Adipocyte (in vitro differentiated cells): ENCODE results near the gene LDLRAD1.

Experiments
- DNase-seq: peaks from one replicate; pipeline ENCODE4 v3.0.0-alpha.2; 2015; ENCODE audit warnings: low read depth
- H3K27me3 ChIP-seq: replicated peaks from 2 replicates; pipeline ENCODE4 v1.7.0; 2013; ENCODE audit warnings: mild to moderate bottlenecking, low read length, moderate library complexity; ENCODE audit not compliant: control insufficient read depth, insufficient read depth
- H3K36me3 ChIP-seq: 2 replicates; pipeline ENCODE4 v1.7.0; 2013; ENCODE audit warnings: low read length, mild to moderate bottlenecking, moderate library complexity; ENCODE audit not compliant: control insufficient read depth, insufficient read depth, severe bottlenecking
- H3K4me1 ChIP-seq: 2 replicates; pipeline ENCODE4 v1.7.0; 2013; ENCODE audit warnings: mild to moderate bottlenecking, low read length, moderate library complexity; ENCODE audit not compliant: control insufficient read depth, insufficient read depth
- H3K4me3 ChIP-seq: 2 replicates; pipeline ENCODE4 v1.7.0; 2013; ENCODE audit warnings: mild to moderate bottlenecking, low read length, moderate library complexity
- H3K9ac ChIP-seq: 2 replicates; pipeline ENCODE4 v1.7.0; 2013; ENCODE audit warnings: mild to moderate bottlenecking, low read length, moderate library complexity
- H3K9me3 ChIP-seq: 2 replicates; pipeline ENCODE4 v1.7.0; 2013; ENCODE audit warnings: mild to moderate bottlenecking, low read length, moderate library complexity; ENCODE audit not compliant: control insufficient read depth

Gene LDLRAD1

DNA sequence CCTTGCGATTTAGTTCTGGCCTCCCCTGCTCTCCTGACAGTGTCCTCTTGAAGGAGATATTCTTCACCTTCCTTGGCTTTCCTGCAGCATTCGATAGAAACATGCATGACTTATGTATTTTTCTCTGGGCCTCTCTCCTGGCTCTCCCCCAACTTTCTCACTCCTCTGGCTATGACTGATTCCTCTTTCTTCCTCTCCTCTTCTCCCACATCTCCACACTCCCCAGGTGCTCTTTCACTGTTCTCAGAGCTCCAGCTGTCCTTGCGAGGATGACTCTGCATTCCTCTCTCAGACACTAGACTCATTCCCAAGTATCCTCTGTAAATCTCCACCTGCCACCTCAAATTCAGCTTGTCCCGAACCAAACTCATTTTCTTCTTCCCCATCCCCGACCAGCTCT, 53.9 kb downstream of the LDLRAD1 start:
- Histone ChIP-seq H3K4me3 (no peak overlapping the region), H3K9ac (no peak overlapping the region), H3K9me3 (no peaks in the 10 kb centered on the region), H3K27me3 (no peaks in the 10 kb centered on the region), H3K36me3 (peaks cover 80% of the 10 kb centered on the region), H3K4me1 (no peaks in the 10 kb centered on the region)
- no peak for DNase-seq

DNA sequence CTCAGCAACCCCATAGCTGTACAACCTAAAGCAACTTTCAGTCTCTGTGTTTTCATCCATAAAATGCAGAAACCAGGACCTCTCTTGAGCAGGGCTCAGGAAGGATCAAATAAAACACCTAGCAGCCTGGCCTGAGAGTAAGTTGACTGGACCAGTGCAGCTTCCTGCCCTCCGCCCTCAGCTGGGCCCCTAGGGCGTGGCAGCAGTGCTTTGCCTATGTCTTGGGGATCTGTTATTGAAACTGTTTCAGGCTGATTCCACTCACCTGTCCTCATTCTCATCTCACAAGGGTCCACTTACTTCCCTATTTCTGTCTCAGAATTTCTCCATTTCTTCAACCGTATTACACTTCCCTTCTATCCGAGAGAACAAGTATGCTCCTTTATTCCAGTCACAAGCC, 54.5 kb downstream of the LDLRAD1 start:
- H3K36me3 ChIP-seq, result peaks cover 77% of the 10 kb centered on the region

GRCh38 chr1:53962395-53962794, 55.6 kb downstream of the LDLRAD1 start:
- Histone ChIP-seq H3K36me3 (peaks cover 70% of the 10 kb centered on the region), H3K4me1 (peaks cover 3% of the 10 kb centered on the region), H3K9me3 (no peaks in the 10 kb centered on the region), H3K4me3 (no peak overlapping the region), H3K9ac (no peak overlapping the region), H3K27me3 (no peaks in the 10 kb centered on the region)
- DNase-seq, result no peak

More for the DNA sequence above, 54.5 kb downstream of the LDLRAD1 start:
- no peak overlapping the region for H3K9ac ChIP-seq
- H3K27me3 ChIP-seq, result no peaks in the 10 kb centered on the region
- H3K4me3 ChIP-seq, result no peak overlapping the region
- H3K9me3 ChIP-seq, result no peaks in the 10 kb centered on the region
- no peak for DNase-seq
- no peaks in the 10 kb centered on the region for H3K4me1 ChIP-seq

- Histone ChIP-seq H3K9me3 (no peaks in the 10 kb centered on the region), H3K9ac (peak overlapping the region; percentile 14), H3K4me1 (peaks cover 19% of the 10 kb centered on the region), H3K27me3 (no peaks in the 10 kb centered on the region), H3K36me3 (peaks cover 53% of the 10 kb centered on the region), H3K4me3 (no peak overlapping the region)
- DNase-seq, result no peak
These were observed 58.2 kb downstream of the LDLRAD1 start for GRCh38 chr1:53959664-53960250.
